Activated naive CD4-positive, alpha-beta T cell treated with anti-CD3 and anti-CD28 coated beads for 36 hours (primary cell): ENCODE results near the gene EPHB3. TPM values are rescaled to one million over a fixed set of nuclear protein-coding genes. Genes with fewer than 3 reads are reported as not detected.

Source experiments
- CTCF ChIA-PET: fragments of 350-600 bp; sonication (Branson Sonifier 250); formaldehyde crosslinking; loops from one replicate; lab custom pipeline; 2021; ENCODE audit warnings: antibody characterized with exemption; lab: Charles Lee
- DNase-seq: peaks from one replicate; pipeline ENCODE4 v3.0.0-alpha.2; 2020
- H3K27ac Mint-ChIP-seq: one replicate; pipeline ENCODE4 v1.8.0; 2021; ENCODE audit warnings: mild to moderate bottlenecking, mixed read lengths
- H3K27me3 Mint-ChIP-seq: one replicate; pipeline ENCODE4 v1.8.0; 2021; ENCODE audit warnings: low read depth, mixed read lengths
- H3K36me3 Mint-ChIP-seq: one replicate; pipeline ENCODE4 v1.8.0; 2021; ENCODE audit warnings: low read depth, mixed read lengths
- H3K4me1 Mint-ChIP-seq: one replicate; pipeline ENCODE4 v1.8.0; 2021; ENCODE audit warnings: low read depth, mixed read lengths
- H3K4me3 Mint-ChIP-seq: one replicate; pipeline ENCODE4 v1.8.0; 2021; ENCODE audit warnings: mild to moderate bottlenecking, moderate library complexity, mixed read lengths
- H3K9me3 Mint-ChIP-seq: one replicate; pipeline ENCODE4 v1.8.0; 2021; ENCODE audit warnings: mixed read lengths
- intact Hi-C: fragments of 100-400 bp; cut with micrococcal nuclease; formaldehyde crosslinking; loops from one replicate; pipeline ENCODE4 v1.15.1; 2023
- total RNA-seq, 2 experiments: library from RNA; stranded (reverse); gene quantifications; one replicate each; pipeline ENCODE4 v1.2.3, GENCODE V29; 2021

EPHB3 gene
- total RNA-seq, 2 experiments from 2014 or later: not detected

DNA sequence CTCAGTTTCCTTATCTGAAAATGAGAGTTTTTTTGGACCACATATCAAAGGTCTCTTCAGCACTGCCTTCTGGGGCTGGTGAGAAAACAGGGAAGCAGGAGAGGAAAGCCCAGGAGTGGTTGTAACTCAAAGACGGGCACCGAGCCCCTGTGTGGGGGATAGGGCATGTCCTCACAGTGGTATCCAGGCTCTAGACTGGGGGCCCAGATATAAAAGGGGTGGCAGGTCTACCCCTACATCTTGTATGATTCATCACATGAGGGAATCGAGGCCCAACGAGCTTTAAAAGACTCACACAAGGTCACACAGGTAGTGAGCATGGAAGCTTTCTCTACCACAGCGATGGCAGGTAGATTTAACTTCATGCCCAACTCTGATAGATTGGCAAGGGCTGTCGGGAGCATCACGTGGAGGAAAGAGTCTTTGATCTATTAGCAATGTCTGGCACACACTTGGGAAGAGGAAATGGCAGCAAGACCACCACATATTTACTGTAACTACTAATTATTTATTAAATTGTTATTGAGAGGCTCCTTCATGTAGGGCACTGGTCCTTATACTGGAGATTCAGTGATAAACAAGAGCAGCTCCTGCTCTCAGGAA is 4.1 kb upstream of the EPHB3 start:
- CTCF ChIA-PET: interaction anchor here (0.6 to 2.3 kb wide), 9 partner anchors 13 to 285 kb away, joined by 3 to 9 read pairs (median 4); no protein-coding TSS in a partner anchor
- Mint-ChIP-seq H3K9me3 (no peaks in the 10 kb centered on the region), H3K36me3 (no peaks in the 10 kb centered on the region), H3K27me3 (peaks cover 26% of the 10 kb centered on the region), H3K4me1 (peaks cover 54% of the 10 kb centered on the region), H3K27ac (no peak overlapping the region), H3K4me3 (no peak overlapping the region)
- no peak for DNase-seq
- intact Hi-C loops: no loop called here

DNA sequence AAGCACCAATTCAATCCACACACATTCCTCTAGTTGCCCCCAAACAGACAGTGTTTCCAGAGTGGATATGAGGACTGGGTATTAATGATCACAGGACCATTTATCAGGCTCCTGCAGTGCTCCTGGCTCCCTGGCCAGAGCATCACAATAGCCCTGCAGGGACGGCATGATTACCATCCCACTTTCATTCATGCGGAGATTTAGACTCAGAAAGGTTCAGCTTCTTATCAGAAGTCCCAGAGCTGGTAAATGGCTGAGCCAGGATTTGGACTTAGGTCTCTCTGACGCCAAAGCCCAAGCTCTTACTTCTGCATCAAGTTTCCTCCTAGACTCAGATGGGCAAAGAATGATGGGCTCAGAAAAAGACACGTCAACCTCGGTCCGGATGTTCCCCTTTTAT is 2.9 kb upstream of the EPHB3 start:
- Mint-ChIP-seq H3K9me3 (no peaks in the 10 kb centered on the region), H3K4me1 (peaks cover 48% of the 10 kb centered on the region), H3K27ac (no peak overlapping the region), H3K36me3 (no peaks in the 10 kb centered on the region), H3K27me3 (peaks cover 34% of the 10 kb centered on the region), H3K4me3 (no peak overlapping the region)
- CTCF ChIA-PET: interaction anchor here (0.6 to 1.7 kb wide), 3 partner anchors 13 to 44 kb away, joined by 3 to 4 read pairs (median 4); no protein-coding TSS in a partner anchor
- intact Hi-C loops: no loop called here
- no peak for DNase-seq

DNA sequence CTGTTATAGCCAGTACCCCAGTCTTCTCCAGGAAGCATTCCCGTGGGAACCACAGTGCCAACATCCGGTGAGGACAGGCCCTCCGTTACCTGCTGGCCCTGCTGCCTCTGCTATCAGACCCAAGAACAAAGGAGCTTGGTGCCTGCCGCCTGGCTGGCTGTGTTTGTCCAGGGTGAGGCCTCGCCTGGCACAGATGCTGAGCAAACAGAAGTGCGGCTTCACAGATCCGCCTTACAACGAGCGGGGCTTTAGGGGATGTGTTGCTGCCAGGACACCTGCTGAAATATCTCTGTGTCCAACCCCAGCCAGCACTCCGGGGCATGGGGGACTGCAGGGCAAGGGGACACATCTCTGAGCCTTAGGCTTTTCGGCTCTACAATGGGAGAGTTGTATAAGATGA is 2.2 kb upstream of the EPHB3 start:
- peaks cover 48% of the 10 kb centered on the region for H3K4me1 Mint-ChIP-seq
- H3K27ac Mint-ChIP-seq: no peak overlapping the region
- peaks cover 34% of the 10 kb centered on the region for H3K27me3 Mint-ChIP-seq
- H3K4me3 Mint-ChIP-seq: no peak overlapping the region
- H3K36me3 Mint-ChIP-seq: no peaks in the 10 kb centered on the region
- H3K9me3 Mint-ChIP-seq: no peaks in the 10 kb centered on the region
- CTCF ChIA-PET: interaction anchor here (0.6 to 1.7 kb wide), 2 partner anchors 18 to 253 kb away, joined by 4 to 6 read pairs; partner anchors contain the start of gene VPS8
- no peak for DNase-seq
- intact Hi-C loops: no loop called here

DNA sequence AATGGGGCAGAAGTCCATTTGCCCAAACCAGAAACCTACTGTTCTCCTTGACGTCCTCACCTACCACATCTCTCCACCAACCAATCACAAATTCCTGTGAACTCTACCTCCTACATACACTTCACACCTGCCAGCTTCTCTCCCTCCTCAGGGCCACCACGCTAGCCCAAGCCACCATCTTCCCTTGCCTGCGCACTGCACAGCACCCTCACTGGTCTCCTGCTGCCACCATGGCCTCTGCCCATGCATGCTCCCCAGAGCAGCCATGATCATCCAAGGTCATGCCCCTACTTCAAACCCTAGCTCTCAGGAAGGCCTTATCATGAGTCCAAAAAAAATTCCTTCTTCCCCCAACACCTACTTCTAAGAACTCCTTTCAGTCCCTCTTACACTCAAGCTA is 1.1 kb upstream of the EPHB3 start:
- intact Hi-C loops: no loop called here
- Mint-ChIP-seq H3K4me1 (peaks cover 43% of the 10 kb centered on the region), H3K9me3 (no peaks in the 10 kb centered on the region), H3K27me3 (peaks cover 36% of the 10 kb centered on the region), H3K36me3 (no peaks in the 10 kb centered on the region), H3K27ac (no peak overlapping the region), H3K4me3 (peak overlapping the region; percentile 62)
- DNase-seq: no peak
- CTCF ChIA-PET: interaction anchor here (0.6 to 2.2 kb wide), 32 partner anchors 18 to 618 kb away, joined by 3 to 14 read pairs (median 4); partner anchors contain the start of gene VPS8

DNA sequence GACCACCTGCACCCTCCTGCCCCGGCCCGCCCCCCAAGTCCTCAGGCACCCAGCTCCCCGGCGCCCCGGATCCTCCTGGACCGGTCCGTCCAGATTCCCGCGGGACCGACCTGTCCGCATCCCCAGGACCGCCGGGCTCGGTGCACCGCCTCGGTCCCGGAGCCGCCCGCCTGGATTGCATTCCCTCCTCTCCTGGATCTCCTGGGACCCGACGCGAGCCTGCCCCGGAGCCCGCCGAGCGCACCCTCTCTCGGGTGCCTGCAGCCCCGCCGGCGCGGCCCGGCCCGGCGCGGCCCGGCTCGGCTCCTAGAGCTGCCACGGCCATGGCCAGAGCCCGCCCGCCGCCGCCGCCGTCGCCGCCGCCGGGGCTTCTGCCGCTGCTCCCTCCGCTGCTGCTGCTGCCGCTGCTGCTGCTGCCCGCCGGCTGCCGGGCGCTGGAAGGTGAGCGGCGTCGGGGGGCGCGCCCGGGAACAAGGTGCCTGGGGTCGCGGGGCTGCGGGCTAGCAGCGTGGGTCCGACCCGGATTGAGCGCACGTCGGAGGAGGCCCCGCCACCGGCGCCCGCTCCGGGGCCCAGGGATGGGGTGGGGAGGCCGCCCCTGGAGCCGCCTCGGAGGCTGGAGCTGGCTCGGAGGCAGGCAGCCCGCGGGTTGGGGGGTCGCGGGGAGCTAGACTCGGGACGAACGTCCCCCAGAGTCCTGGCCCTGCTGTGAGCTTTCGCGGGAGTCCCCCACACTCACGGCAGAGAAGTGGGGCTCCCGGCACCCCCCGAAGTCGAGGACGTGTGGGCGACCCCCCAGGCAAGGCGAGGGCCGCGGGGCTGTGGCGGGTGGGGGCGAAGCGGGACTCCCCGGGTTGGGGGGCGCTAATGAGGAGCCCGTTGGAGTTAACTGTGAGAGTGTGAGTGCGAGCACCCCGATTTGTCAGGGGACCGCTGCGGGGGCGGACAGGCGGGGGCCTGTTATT is 610 bp downstream of the EPHB3 start:
- peak overlapping the region; percentile 62 for H3K4me3 Mint-ChIP-seq
- no peak for DNase-seq
- intact Hi-C loops: loop anchor here (1.0 kb wide), 7 partner anchors 149 to 615 kb away; partner anchors contain the start of gene VPS8

GRCh38 chr3:184562878-184563560 is 1.4 kb downstream of the EPHB3 start:
- Mint-ChIP-seq H3K4me3 (no peak overlapping the region), H3K27ac (no peak overlapping the region), H3K4me1 (peaks cover 20% of the 10 kb centered on the region), H3K9me3 (no peaks in the 10 kb centered on the region), H3K36me3 (no peaks in the 10 kb centered on the region), H3K27me3 (peaks cover 35% of the 10 kb centered on the region)
- DNase-seq: no peak
- CTCF ChIA-PET: interaction anchor here (2.2 kb wide), 1 partner anchor 191 kb away, joined by 10 read pairs; no protein-coding TSS in a partner anchor
- intact Hi-C loops: no loop called here

More for the DNA sequence above, 610 bp downstream of the EPHB3 start:
- no peaks in the 10 kb centered on the region for H3K36me3 Mint-ChIP-seq
- no peaks in the 10 kb centered on the region for H3K9me3 Mint-ChIP-seq
- CTCF ChIA-PET: interaction anchor here (0.8 to 2.2 kb wide), 21 partner anchors 10 to 615 kb away, joined by 3 to 14 read pairs (median 4); partner anchors contain the start of genes MAGEF1 and VPS8
- no peak overlapping the region for H3K27ac Mint-ChIP-seq
- H3K4me1 Mint-ChIP-seq: peaks cover 26% of the 10 kb centered on the region
- peaks cover 28% of the 10 kb centered on the region for H3K27me3 Mint-ChIP-seq

- DNase-seq: no peak
Measured at GRCh38 chr3:184563561-184563925, 2.0 kb downstream of the EPHB3 start.

DNA sequence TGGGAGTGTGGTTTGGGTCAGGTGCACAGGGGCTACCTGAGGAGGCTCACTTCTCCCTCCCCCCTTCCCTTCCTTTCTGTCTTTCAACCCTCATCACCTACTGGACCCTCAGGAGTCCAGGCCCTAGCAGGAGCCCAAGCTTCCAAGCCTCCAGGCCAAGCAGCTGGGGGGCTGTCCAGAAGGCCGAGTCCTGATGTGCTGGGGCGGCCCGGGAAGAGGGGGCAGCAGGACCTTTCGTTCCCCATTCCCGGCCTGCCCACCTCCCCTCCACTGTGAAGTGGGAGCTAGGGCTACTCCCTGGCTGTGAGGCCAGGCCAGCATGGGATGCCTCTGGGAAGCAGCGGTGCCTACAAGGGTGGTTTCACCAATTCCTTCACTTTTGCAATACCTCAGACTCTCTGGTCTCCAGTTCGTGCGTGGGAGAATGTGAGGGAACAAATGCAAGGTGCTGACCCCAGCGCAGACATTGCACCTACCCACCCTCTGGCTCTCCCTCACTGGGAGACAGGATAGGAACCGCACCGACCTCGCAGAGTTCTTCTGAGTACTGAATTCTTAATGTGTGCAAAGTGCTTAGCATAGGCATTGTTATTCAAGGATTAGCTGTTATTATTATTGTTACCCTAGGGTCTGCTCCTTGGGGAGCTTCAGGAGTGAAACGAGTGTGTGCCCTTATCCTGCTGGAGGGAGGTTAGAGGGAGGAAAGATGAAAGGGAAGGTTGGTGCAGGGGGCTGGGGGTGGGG is 2.5 kb downstream of the EPHB3 start:
- Mint-ChIP-seq H3K4me1 (peaks cover 16% of the 10 kb centered on the region), H3K27ac (no peak overlapping the region), H3K9me3 (no peaks in the 10 kb centered on the region), H3K36me3 (no peaks in the 10 kb centered on the region), H3K4me3 (no peak overlapping the region), H3K27me3 (peaks cover 35% of the 10 kb centered on the region)
- CTCF ChIA-PET: interaction anchor here (0.6 to 1.5 kb wide), 2 partner anchors 176 to 215 kb away, joined by 3 to 8 read pairs; no protein-coding TSS in a partner anchor
- intact Hi-C loops: no loop called here
- no peak for DNase-seq

More at GRCh38 chr3:184563561-184563925, 2.0 kb downstream of the EPHB3 start:
- Mint-ChIP-seq H3K4me3 (no peak overlapping the region), H3K27ac (no peak overlapping the region), H3K9me3 (no peaks in the 10 kb centered on the region), H3K36me3 (no peaks in the 10 kb centered on the region), H3K4me1 (peaks cover 18% of the 10 kb centered on the region), H3K27me3 (peaks cover 36% of the 10 kb centered on the region)
- intact Hi-C loops: no loop called here
- CTCF ChIA-PET: interaction anchor here (1.5 kb wide), 1 partner anchor 215 kb away, joined by 8 read pairs; no protein-coding TSS in a partner anchor

DNA sequence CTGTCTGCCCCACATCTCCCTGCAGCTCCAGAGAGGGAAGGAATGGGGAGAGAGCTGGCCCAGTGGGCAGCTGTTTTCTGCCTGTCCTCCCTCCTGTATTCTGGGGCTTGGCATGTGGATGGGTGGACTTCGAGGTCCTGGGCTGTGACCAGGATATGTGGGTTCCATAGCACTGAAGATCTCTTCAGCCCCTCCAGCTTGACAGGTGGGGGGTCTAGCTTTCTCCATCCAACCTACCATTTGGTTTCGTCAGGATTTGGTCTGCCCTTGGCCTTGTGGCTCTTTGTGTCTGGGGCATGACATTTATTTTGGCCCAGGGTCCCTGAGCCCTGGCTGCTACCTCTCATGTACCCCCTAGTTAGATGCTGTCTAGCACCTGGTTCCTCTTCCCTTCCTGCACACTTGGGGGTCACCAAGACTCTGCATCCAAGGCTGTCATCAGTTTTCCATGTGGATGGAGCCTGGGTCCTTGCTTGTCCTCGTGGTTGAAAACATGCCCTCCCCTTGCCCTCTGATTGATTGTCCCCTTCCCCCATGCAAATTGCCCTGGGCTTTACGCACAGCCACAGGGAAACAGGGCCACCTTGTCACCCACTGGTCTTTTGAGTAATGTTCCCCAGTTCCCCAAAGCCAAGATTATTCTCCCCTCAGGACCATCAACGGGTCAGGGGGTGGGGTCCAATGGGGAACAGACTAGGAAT is 3.2 kb downstream of the EPHB3 start:
- Mint-ChIP-seq H3K9me3 (no peaks in the 10 kb centered on the region), H3K27ac (no peak overlapping the region), H3K36me3 (no peaks in the 10 kb centered on the region), H3K4me1 (peaks cover 16% of the 10 kb centered on the region), H3K4me3 (no peak overlapping the region), H3K27me3 (peaks cover 35% of the 10 kb centered on the region)
- CTCF ChIA-PET: interaction anchor here (0.6 to 1.5 kb wide), 2 partner anchors 175 to 214 kb away, joined by 3 to 8 read pairs; no protein-coding TSS in a partner anchor
- no peak for DNase-seq
- intact Hi-C loops: no loop called here

- CTCF ChIA-PET: interaction anchor here (0.6 kb wide), 1 partner anchor 161 kb away, joined by 3 read pairs; no protein-coding TSS in a partner anchor
Measured at GRCh38 chr3:184565421-184566211, 4.0 kb downstream of the EPHB3 start.

More at GRCh38 chr3:184565421-184566211, 4.0 kb downstream of the EPHB3 start:
- H3K4me1 Mint-ChIP-seq: peaks cover 12% of the 10 kb centered on the region
- no peaks in the 10 kb centered on the region for H3K9me3 Mint-ChIP-seq
- no peak overlapping the region for H3K27ac Mint-ChIP-seq
- no peak overlapping the region for H3K4me3 Mint-ChIP-seq
- no peaks in the 10 kb centered on the region for H3K36me3 Mint-ChIP-seq
- no peak for DNase-seq
- intact Hi-C loops: no loop called here
- H3K27me3 Mint-ChIP-seq: peaks cover 34% of the 10 kb centered on the region
